ENCODE measurements around the gene WWOX. TPM values are rescaled to one million over a fixed set of nuclear protein-coding genes. Genes with fewer than 3 reads are reported as not detected.

WWOX gene
- total RNA-seq, 2 donors from 2014 or later: 33.8 to 82.5 TPM

DNA sequence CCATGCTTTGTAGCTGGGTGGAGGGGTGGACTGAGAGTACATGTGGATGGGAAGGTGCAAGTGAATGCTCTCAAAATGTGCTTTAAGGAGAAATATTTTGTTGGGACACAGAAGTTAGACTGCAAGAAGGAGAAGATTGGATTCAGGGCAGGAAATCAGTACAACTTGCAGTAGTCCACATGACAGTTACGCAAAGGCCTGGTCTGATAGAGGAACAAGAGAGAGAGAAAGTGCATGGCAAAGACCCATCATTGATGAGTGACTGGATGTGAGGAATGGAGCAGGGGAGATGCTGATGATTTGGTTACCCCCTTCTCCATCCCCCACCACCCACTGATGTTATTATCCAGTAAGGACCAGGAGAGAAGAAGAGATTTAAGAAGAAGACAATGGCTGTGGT is 1028.3 kb downstream of the WWOX start:
- no peaks in the 10 kb centered on the region for H3K9me3 ChIP-seq
- no peaks in the 10 kb centered on the region for H3K27me3 ChIP-seq (replicated peaks; ENCODE audit: insufficient read depth)
- H3K4me1 ChIP-seq (ENCODE audit: control insufficient read depth in 1 of 2, low read depth in 2 of 2): peaks cover 3 to 6% of the 10 kb centered on the region in 2 donors
- H3K36me3 ChIP-seq: no peaks in the 10 kb centered on the region
- TF ChIP-seq, protein P1, sequence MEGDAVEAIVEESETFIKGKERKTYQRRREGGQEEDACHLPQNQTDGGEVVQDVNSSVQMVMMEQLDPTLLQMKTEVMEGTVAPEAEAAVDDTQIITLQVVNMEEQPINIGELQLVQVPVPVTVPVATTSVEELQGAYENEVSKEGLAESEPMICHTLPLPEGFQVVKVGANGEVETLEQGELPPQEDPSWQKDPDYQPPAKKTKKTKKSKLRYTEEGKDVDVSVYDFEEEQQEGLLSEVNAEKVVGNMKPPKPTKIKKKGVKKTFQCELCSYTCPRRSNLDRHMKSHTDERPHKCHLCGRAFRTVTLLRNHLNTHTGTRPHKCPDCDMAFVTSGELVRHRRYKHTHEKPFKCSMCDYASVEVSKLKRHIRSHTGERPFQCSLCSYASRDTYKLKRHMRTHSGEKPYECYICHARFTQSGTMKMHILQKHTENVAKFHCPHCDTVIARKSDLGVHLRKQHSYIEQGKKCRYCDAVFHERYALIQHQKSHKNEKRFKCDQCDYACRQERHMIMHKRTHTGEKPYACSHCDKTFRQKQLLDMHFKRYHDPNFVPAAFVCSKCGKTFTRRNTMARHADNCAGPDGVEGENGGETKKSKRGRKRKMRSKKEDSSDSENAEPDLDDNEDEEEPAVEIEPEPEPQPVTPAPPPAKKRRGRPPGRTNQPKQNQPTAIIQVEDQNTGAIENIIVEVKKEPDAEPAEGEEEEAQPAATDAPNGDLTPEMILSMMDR (IDR thresholded peaks at IDR 0.05): no peak
- no peak overlapping the region for H3K27ac ChIP-seq
- DNase-seq (ENCODE audit: low spot score) (no peak), ATAC-seq (ENCODE audit: insufficient number of reproducible peaks, low FRiP score, low read depth) (no peak)
- H3K4me3 ChIP-seq: no peak overlapping the region

GRCh38 chr16:79128706-79129105 is 1029.3 kb downstream of the WWOX start:
- TF ChIP-seq, protein P1 (IDR thresholded peaks at IDR 0.05): no peak
- no peak overlapping the region for H3K27ac ChIP-seq

DNA sequence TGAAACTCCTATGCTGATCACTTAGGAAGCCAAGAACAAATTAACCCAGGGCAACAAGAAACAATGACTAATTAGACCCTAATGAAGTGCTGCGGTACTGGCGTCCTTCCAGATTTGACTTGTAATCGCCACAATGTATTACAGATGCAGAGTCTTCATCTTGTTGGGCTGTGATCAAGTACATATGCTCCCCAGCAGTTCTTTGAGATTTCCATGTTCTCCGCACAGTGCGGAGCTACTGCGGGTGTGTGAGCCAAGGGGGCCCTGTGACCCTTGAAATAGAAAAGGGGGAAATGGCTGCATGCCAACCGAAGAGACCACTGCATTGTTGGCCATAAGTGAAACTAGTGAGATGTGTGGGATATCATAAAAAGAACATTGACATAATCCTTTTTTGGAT is 1031.2 kb downstream of the WWOX start:
- ATAC-seq (ENCODE audit: insufficient number of reproducible peaks, low FRiP score, low read depth) (no peak), DNase-seq (ENCODE audit: low spot score) (no peak)
- Histone ChIP-seq H3K27ac (no peak overlapping the region), H3K4me1 (ENCODE audit: control insufficient read depth in 1 of 2, low read depth in 2 of 2) (peaks cover 8 to 12% of the 10 kb centered on the region in 2 donors), H3K36me3 (no peaks in the 10 kb centered on the region), H3K9me3 (no peaks in the 10 kb centered on the region), H3K27me3 (replicated peaks; ENCODE audit: insufficient read depth) (no peaks in the 10 kb centered on the region), H3K4me3 (no peak overlapping the region)
- TF ChIP-seq, protein P1 (IDR thresholded peaks at IDR 0.05): no peak

More at GRCh38 chr16:79128706-79129105, 1029.3 kb downstream of the WWOX start:
- Histone ChIP-seq H3K27me3 (replicated peaks; ENCODE audit: insufficient read depth) (no peaks in the 10 kb centered on the region), H3K4me3 (no peak overlapping the region), H3K4me1 (ENCODE audit: control insufficient read depth in 1 of 2, low read depth in 2 of 2) (peaks cover 8 to 12% of the 10 kb centered on the region in 2 donors), H3K9me3 (no peaks in the 10 kb centered on the region), H3K36me3 (no peaks in the 10 kb centered on the region)
- ATAC-seq (ENCODE audit: insufficient number of reproducible peaks, low FRiP score, low read depth) (no peak), DNase-seq (ENCODE audit: low spot score) (no peak)

DNA sequence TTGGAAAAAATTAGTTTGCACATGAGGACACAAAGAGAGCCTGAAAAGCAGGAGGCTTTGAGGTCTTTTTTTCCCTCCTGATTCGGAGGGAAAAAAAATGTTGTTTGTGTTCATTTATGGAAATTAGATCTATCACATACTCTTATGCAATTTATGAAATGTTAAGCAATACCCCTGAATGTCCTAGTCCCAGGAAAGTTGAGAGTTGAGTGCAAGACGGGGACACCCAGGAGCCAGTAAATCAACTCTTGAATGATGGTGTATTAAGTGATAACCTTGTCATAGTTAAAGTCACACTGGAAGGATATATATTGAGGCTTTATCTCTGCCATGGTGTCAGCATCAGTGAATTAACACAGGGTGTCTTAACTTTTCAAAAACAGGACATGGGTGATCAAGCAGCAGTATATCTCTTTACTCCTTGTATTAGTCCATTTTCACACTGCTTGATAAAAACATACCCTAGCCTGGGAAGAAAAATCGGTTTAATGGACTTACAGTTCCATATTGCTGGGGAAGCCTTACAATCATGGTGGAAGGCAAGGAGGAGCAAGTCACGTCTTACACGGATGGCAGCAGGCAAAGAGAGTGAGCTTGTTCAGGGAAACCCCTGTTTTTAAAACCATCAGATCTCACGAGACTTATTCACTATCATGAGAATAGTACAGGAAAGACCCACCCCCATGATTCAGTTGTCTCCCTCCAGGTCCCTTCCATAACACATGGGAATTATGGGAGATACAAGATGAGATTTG is 1032.0 kb downstream of the WWOX start:
- no peak overlapping the region for H3K27ac ChIP-seq
- H3K27me3 ChIP-seq (replicated peaks; ENCODE audit: insufficient read depth): no peaks in the 10 kb centered on the region
- no peaks in the 10 kb centered on the region for H3K36me3 ChIP-seq
- H3K4me1 ChIP-seq (ENCODE audit: control insufficient read depth in 1 of 2, low read depth in 2 of 2): peaks cover 8 to 12% of the 10 kb centered on the region in 2 donors
- ATAC-seq (ENCODE audit: insufficient number of reproducible peaks, low FRiP score, low read depth): no peak
- TF ChIP-seq, protein P1 (IDR thresholded peaks at IDR 0.05): no peak
- no peaks in the 10 kb centered on the region for H3K9me3 ChIP-seq
- DNase-seq (ENCODE audit: low spot score): no peak
- no peak overlapping the region for H3K4me3 ChIP-seq

DNA sequence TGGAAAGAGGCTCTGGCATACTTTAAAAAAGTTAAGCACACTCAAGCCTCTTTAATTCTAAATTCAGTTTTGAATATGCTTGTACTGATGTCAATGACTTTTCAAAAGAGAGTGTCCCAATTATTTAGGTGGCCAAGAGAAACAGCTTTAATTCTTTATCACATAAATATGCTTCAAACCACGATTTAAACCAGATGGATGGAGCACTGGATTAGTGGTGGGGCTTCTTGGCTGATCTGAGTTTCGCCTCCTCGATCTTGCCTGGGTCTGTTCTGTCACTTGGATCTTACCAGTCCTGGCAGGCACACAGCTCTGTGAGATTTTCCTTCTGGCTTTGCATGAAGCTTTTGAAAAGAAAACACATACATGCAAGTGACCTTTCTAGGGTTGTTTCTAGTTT is 1033.2 kb downstream of the WWOX start:
- ATAC-seq (ENCODE audit: insufficient number of reproducible peaks, low FRiP score, low read depth) (no peak), DNase-seq (ENCODE audit: low spot score) (no peak)
- peak overlapping the region; percentile 48 for H3K4me3 ChIP-seq
- H3K27ac ChIP-seq: no peak overlapping the region
- peaks cover 8 to 12% of the 10 kb centered on the region in 2 donors for H3K4me1 ChIP-seq (ENCODE audit: control insufficient read depth in 1 of 2, low read depth in 2 of 2)
- TF ChIP-seq, protein P1 (IDR thresholded peaks at IDR 0.05): no peak
- H3K9me3 ChIP-seq: no peaks in the 10 kb centered on the region
- no peaks in the 10 kb centered on the region for H3K27me3 ChIP-seq (replicated peaks; ENCODE audit: insufficient read depth)
- H3K36me3 ChIP-seq: no peaks in the 10 kb centered on the region
